Activated T-cell treated with anti-CD3 and anti-CD28 coated beads for 4 hours (primary cell): ENCODE data around the gene ATP13A2.
"Not testable (repeated sequence)": the region's sequence is repeated elsewhere in the genome, so short reads cannot be mapped to it uniquely, and the experiment has no call there.

Source experiments
- DNase-seq: peaks from one replicate; pipeline ENCODE4 v3.0.0-alpha.2; 2020

Gene ATP13A2

DNA sequence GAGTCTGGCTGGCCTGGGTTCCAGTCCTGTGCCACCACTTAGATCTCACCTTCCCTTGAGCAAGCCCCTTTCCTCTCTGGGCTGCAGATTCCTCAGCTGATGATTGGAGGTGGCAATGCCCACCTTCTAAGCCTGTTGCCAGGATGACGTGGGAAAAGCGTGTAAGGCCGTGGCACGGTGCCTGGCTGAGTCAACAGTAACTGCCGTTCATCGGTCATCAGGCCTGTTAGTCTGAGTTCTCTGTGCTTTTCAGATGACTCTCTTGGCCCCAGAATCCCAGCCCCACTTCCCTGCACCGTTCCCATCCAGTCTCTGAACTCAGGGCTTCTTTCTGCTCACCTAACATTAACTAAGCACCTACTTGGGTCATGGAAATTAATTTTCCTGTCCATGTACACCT, 62.7 kb downstream of the ATP13A2 start:
- not testable (repeated sequence) for DNase-seq

DNA sequence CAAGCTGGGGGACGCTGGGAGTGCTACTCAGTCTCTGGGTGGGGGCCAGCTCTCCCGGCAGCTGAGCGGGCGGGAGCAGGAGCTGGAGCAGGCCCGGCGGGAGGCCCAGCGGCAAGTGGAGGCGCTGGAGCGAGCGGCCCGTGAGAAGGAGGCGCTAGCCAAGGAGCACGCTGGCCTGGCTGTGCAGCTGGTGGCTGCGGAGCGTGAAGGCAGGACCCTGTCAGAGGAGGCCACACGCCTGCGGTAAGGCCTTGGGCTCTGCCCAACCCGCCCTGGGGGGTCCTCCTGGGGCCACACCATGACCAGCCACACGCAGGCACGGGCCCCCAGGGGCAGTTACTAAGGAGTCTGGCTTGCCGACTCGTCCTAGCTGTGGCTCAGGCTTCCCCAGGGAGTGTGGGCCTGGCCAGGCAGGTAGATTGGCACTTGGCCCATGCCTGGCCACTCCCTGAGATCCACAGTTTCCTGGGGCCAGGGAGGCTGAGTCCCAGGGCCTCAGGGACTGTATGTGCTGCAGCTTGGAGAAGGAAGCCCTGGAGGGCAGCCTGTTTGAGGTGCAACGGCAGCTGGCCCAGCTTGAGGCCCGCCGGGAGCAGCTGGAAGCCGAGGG, 63.3 kb downstream of the ATP13A2 start:
- DNase-seq, result not testable (repeated sequence)

DNA sequence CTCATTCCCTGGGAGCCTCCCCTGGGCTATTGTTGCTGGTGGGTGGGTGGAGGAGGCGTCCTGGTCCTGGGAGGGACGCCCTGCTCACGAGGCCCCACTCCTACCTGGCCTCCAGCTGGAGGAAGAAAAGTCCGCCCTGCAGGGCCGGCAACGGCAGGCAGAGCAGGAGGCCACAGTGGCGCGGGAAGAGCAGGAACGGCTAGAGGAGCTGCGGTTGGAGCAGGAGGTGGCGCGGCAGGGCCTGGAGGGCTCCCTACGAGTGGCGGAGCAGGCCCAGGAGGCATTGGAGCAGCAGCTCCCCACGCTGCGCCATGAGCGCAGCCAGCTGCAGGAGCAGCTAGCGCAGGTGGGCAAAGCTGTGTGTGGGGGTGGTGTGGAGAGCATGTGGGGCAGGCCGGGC, 65.1 kb downstream of the ATP13A2 start:
- no peak for DNase-seq

DNA sequence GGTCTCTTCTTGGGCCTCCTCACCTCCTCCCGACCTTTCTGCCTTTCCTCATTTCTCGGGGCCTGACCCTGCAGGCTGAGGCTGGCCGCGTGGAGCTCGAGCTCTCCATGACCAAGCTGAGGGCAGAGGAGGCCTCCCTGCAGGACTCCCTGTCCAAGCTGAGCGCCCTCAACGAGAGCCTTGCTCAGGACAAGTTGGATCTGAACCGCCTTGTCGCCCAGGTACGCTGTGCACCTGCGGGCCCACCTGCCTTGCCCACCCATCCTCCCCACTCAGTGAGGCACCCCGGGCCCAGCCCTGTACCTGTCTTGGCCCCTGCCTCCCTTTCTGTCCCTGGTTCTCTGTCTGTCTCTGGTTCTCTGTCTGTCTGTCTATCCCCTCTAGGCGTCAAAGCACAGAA, 65.5 kb downstream of the ATP13A2 start:
- not testable (repeated sequence) for DNase-seq

DNA sequence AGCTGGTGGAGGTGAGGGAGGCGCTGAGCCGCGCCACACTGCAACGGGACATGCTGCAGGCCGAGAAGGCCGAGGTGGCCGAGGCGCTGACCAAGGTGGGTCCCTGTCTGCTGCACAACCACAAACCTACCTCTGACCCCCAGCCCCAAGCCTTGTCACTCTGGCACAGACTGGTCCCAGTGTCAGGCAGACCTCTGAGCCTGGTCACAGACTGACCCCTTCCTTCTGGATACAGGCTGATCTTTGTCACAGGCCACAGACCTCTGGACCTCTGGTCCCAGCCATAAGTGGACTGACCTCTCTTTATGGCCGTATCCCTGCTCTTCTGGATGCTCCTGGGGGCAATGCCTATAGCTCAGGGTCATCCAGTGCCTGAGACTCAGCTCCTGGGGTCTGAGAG, 66.2 kb downstream of the ATP13A2 start:
- not testable (repeated sequence) for DNase-seq

DNA sequence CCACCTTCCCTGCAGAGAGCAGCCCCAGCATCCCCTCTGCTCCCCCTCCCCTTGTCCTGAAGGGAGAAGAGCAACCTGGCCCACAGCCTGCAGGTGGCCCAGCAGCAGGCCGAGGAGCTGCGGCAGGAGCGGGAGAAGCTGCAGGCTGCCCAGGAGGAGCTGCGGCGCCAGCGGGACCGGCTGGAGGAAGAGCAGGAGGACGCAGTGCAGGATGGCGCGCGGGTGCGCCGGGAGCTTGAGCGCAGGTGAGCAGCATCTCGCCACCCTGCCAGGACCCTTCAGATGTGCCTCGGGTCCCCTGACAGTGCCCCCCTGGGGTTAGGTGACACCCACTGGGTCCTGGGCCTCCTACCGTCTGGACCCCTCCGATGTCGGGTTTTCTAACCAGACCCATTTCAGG, 67.7 kb downstream of the ATP13A2 start:
- no peak for DNase-seq

DNA sequence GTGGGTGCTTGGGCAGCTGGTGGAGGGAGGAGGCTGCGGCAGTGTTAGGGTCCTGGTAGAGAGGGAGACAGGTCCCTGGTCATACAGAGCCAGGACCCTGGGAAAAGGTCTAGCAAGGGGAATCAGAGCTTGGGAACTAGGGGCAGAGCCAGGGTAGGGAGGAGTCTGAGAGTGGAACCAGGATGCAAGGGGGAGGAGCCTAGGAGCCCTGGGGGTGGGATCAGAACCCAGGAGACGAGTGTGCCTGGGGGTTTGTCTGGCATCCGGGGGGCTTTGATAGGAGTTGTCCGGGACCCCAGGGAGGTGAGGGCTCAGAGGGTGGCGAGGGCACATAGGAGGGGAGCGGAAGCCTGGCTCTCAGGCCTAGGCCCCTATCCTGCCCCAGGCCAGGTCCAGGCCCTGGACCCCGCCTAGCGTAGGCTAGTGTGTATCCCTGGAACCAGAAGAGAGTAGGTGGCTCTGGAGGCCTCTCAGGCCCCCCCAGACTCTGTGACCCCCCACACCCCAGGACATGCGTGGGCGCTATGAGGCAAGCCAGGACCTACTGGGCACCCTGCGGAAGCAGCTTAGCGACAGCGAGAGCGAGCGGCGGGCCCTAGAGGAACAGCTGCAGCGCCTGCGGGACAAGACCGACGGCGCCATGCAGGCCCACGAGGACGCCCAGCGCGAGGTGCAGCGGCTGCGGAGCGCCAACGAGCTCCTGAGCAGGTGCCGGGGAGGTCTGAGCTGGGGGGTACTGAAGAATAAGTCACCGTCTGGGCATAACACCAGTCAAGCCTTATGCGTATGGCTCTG, 72.1 kb downstream of the ATP13A2 start:
- DNase-seq, result not testable (repeated sequence)

DNA sequence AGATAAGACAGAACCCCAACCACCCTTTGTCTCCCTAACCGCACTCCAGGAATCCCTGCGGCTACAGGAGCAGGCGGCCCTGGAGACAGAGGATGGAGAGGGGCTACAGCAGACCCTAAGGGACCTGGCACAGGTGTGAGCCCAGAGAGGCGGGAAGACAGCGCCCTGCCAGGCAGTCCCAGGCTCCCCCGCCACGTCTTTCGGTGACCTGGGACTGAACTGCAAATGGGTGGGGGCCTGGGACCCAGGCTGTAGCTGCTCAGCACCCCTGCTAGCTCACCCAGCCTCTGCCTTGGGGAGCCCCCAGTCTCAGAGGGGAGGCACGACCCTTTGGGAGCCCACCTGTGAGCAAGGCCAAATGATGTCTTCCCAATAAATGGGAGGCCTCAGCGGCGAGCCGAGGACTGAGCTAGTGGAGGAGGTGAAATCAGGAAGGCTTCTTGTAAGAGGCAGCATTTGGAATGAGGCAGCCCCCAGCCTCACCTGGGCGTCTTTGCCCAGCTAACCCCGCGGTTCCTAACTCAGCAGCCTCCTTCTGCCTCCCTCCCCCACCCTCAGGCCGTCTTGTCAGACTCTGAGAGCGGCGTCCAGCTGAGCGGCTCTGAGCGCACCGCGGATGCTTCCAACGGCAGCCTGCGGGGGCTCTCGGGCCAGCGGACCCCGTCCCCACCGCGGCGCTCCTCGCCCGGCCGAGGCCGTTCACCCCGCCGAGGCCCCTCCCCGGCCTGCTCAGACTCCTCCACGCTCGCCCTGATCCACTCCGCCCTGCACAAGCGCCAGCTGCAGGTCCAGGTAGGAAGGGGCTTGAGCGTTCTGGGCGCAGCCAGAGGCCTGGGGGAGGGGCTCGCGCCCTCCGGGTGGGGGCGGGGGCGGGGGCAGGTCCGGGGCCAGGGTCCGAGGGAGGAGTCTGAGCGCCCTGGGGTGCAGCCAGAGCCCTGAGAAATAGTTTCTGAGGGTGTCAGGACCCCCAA, 73.1 kb downstream of the ATP13A2 start:
- DNase-seq, result no peak

DNA sequence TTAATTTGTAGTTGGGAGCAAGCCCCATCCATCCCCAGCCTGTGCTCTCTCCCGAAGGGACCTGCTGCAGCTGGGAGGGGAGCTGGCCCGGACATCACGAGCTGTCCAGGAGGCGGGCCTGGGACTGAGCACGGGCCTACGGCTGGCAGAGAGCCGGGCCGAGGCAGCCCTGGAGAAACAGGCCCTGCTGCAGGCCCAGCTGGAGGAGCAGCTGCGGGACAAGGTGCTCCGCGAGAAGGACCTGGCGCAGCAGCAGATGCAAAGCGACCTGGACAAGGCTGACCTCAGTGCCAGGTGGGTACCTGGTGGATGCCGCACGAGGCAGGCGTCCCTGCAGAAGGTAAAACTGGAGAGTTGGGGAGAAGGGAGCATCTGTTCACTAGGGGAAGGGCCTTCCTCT, 75.1 kb downstream of the ATP13A2 start:
- not testable (repeated sequence) for DNase-seq
